HG03196 (cell line): ENCODE results near the gene PREX1.

Experiments
- ATAC-seq: cut with Tn5 transposase; IDR thresholded peaks from one replicate; pipeline ENCODE4 v1.9.1; 2021; ENCODE audit not compliant: unreplicated experiment

Gene PREX1

GRCh38 chr20:48644286-48644828 lies 183.4 kb downstream of the PREX1 start:
- ATAC-seq = no peak

- no peak for ATAC-seq
Observed at GRCh38 chr20:48642105-48642880, 185.5 kb downstream of the PREX1 start.

DNA sequence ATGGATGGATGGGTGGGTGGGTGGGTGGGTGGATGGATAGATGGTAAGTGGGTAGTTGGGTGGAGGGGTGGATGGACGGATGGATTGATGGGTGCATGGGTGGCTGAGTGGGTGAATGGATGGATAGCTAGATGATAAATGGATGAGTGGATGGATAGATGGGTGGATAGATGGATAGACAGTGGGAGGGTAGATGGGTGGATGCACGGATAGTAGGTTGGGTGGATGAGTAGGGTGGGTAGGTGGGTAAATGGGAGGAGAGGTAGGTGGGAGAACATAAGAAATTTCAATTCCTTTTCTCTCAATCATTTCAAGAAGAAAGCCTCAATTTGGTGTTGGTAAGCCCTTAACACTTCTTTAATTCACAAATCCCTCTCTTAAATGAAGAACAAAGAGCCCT lies 186.9 kb downstream of the PREX1 start:
- no peak for ATAC-seq

DNA sequence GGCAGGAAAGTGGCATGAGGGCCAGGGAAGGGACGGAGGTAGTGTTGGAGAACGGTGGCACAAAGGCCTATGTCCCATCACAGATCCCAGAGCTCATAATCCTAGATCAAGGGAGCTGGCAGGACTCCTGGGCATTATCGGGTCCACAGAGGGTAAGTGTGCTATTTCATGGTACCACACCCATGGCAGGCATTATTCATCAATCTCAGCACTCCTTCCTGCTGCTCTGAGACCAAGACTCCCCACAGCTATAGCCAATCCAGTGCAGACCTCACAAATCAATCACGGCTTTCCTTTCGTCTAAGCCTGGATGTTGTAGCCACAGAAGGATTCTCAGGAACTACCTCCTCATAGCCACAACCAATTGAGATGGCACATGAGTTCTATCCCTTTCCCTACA lies 187.9 kb downstream of the PREX1 start:
- no peak for ATAC-seq

GRCh38 chr20:48638546-48638945 lies 189.3 kb downstream of the PREX1 start:
- ATAC-seq = no peak

GRCh38 chr20:48637461-48637860 lies 190.3 kb downstream of the PREX1 start:
- no peak for ATAC-seq

DNA sequence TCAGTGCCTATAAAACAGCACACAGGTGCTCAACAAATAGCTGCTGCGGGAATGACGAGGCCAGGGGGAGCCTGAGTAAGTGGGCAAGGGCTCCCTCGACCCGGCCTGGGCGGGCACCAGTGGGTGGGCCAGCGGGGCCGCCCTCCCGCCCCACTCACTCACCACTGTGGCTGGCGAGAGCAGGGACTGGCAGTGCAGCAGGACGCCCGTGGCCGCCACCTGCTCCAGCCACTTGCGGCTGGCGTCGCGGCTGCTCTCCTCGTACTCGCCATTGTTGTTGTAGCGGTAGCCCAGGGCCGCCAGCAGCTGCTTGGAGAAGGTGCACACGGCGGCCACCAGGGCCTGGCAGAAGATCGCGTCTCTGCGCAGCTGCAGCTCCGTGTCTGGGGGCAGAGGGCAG lies 191.5 kb downstream of the PREX1 start:
- ATAC-seq = no peak

DNA sequence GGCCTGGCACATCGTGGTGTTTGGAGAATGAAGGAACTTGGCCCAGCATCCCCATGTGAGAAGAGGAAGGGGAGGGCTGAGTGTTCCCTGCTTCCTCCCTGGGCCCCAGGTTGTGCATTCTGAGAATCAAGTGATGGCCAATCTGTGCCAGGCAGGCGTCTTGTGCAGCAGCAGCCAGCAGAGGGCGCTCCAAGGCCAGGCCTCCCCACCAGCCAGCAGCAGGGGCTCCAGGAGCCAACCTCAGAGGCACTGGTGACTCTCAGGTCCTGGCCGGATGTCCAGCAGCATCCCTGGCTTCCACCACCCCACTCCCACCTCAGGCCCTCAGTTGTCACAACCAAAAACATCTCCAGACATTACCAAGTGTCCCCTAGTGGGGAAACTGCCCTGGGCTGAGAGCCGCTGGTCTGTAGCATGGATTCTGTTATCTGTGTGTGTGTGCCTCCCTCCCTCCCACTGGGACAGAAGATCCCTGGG lies 192.0 kb downstream of the PREX1 start:
- ATAC-seq = no peak

- ATAC-seq = no peak
Observed at GRCh38 chr20:48635361-48635760, 192.4 kb downstream of the PREX1 start.

- ATAC-seq = no peak
Observed at GRCh38 chr20:48634641-48635040, 193.2 kb downstream of the PREX1 start.

GRCh38 chr20:48633620-48634257 lies 194.1 kb downstream of the PREX1 start:
- ATAC-seq = no peak

- no peak for ATAC-seq
Observed at GRCh38 chr20:48632825-48633619, 194.8 kb downstream of the PREX1 start.

GRCh38 chr20:48632017-48632824 lies 195.6 kb downstream of the PREX1 start:
- ATAC-seq = no peak

- ATAC-seq = no peak
Observed at GRCh38 chr20:48631114-48632016, 196.4 kb downstream of the PREX1 start.

DNA sequence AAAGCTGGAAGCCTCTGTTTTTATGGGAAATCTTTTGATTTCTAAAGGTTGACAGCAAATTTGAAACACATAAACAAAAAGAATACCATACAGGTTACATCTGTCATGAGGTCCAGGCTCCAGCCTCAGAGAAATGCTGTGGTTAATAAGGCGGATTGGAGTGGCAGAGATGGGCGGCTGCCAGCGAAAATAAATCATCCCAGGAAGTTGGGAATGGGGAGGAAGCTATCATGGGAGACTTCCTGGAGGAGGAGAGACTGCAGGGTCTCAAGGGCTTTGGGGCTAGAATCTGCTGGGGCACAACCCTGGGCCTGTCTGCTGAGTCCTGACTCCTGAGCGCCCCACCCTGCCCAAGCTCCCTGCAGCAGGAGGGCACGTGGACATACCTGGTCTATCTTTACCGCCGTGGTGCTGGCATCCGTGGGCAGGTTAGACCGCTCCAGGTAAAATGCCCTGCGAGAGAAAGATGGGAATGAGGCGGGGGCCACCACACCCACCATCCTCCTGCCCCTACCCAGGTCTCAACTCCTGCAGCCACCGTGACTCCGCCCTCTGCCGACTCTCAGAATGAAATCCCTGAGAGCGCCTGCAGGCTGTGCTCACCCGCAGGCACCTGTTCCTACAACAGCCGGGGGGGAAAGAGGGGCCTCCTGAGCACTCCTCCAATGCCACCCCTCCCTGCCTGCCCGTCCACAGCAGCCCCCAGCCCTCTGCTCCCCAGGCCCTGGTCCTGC lies 197.3 kb downstream of the PREX1 start:
- no peak for ATAC-seq

DNA sequence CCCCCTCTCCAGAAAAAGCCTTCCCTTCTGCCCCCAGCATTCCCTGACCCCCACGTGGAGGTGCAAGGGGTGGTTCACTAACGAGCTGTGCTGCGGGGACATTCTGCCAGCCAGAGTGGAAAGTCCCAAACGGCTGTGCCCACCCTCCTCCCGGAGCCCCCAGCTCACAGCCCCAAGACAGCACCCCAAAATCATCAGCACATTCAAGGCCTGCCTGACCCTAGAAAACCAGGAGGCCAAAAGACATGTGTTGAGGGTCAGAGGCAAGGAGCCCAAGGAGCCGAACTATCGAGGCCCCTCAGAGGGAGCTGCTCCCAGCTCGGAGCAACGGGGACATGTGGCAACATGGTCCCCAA lies 197.9 kb downstream of the PREX1 start:
- no peak for ATAC-seq

- ATAC-seq = no peak
Observed at GRCh38 chr20:48629069-48629959, 198.5 kb downstream of the PREX1 start.

DNA sequence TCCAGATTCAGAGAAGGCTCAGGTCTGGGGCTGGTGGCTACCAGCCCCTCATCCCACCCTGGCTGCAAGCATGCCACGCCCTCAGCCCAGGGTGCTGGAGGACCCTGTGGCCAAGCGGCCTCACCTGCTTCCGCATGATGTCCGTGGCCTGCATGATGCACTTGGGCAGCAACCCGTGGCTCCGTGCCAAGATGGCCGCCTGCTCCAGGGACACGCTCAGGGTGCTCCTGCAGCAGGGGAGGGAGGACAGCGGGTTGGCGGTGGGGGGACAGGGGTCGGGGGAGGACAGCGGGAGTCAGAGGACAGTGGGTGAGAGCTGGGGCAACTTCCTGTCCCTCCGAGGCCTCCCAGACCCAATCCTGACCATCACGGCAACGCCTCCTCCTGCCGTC lies 200.1 kb downstream of the PREX1 start:
- no peak for ATAC-seq
